BE2C (cell line): ENCODE measurements around the gene PFKL.

Source experiments
- DNase-seq: peaks from one replicate; pipeline ENCODE4 v3.0.0-alpha.2; 2020
- H3K27me3 ChIP-seq: fragments of 250-450 bp; sonication (Bioruptor Pico); 2 replicates; pipeline ENCODE4 v1.5.1; 2020; ENCODE audit warnings: mild to moderate bottlenecking
- H3K36me3 ChIP-seq: fragments of 250-450 bp; sonication (Bioruptor Pico); 2 replicates; pipeline ENCODE4 v1.5.1; 2020; ENCODE audit warnings: mild to moderate bottlenecking
- H3K4me1 ChIP-seq: fragments of 250-450 bp; sonication (Bioruptor Pico); 2 replicates; pipeline ENCODE4 v1.5.1; 2020
- H3K4me3 ChIP-seq: 2 replicates; pipeline ENCODE4 v1.5.1; 2011; ENCODE audit warnings: low read depth, low read length
- H3K9me3 ChIP-seq: fragments of 250-450 bp; sonication (Bioruptor Pico); 2 replicates; pipeline ENCODE4 v1.5.1; 2020
- TF ChIP-seq, protein P1 (sequence below): IDR thresholded peaks from 2 replicates; pipeline ENCODE4 v1.5.1; 2012; ENCODE audit warnings: mild to moderate bottlenecking, low read depth, low read length

The PFKL gene

GRCh38 chr21:44327603-44327974 is 27.7 kb downstream of the PFKL start:
- Histone ChIP-seq H3K4me1 (peaks cover 15% of the 10 kb centered on the region), H3K27me3 (no peaks in the 10 kb centered on the region), H3K4me3 (no peak overlapping the region), H3K9me3 (no peaks in the 10 kb centered on the region), H3K36me3 (peaks cover 4% of the 10 kb centered on the region; the same call in 1 of the 2 replicates)
- TF ChIP-seq, protein P1, sequence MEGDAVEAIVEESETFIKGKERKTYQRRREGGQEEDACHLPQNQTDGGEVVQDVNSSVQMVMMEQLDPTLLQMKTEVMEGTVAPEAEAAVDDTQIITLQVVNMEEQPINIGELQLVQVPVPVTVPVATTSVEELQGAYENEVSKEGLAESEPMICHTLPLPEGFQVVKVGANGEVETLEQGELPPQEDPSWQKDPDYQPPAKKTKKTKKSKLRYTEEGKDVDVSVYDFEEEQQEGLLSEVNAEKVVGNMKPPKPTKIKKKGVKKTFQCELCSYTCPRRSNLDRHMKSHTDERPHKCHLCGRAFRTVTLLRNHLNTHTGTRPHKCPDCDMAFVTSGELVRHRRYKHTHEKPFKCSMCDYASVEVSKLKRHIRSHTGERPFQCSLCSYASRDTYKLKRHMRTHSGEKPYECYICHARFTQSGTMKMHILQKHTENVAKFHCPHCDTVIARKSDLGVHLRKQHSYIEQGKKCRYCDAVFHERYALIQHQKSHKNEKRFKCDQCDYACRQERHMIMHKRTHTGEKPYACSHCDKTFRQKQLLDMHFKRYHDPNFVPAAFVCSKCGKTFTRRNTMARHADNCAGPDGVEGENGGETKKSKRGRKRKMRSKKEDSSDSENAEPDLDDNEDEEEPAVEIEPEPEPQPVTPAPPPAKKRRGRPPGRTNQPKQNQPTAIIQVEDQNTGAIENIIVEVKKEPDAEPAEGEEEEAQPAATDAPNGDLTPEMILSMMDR: no peak
- no peak for DNase-seq

GRCh38 chr21:44328242-44328895 is 28.5 kb downstream of the PFKL start:
- no peaks in the 10 kb centered on the region for H3K9me3 ChIP-seq
- H3K4me1 ChIP-seq: peaks cover 15% of the 10 kb centered on the region
- no peak overlapping the region for H3K4me3 ChIP-seq
- DNase-seq: no peak
- TF ChIP-seq, protein P1: no peak
- H3K27me3 ChIP-seq: no peaks in the 10 kb centered on the region
- H3K36me3 ChIP-seq: peaks cover 4% of the 10 kb centered on the region; the same call in 1 of the 2 replicates

GRCh38 chr21:44329086-44329889 is 29.4 kb downstream of the PFKL start:
- H3K4me1 ChIP-seq: peaks cover 15% of the 10 kb centered on the region
- TF ChIP-seq, protein P1: no peak
- no peak overlapping the region for H3K4me3 ChIP-seq
- no peaks in the 10 kb centered on the region for H3K27me3 ChIP-seq
- H3K36me3 ChIP-seq: peaks cover 4% of the 10 kb centered on the region; the same call in 1 of the 2 replicates
- H3K9me3 ChIP-seq: no peaks in the 10 kb centered on the region
- peak; percentile 86 for DNase-seq

DNA sequence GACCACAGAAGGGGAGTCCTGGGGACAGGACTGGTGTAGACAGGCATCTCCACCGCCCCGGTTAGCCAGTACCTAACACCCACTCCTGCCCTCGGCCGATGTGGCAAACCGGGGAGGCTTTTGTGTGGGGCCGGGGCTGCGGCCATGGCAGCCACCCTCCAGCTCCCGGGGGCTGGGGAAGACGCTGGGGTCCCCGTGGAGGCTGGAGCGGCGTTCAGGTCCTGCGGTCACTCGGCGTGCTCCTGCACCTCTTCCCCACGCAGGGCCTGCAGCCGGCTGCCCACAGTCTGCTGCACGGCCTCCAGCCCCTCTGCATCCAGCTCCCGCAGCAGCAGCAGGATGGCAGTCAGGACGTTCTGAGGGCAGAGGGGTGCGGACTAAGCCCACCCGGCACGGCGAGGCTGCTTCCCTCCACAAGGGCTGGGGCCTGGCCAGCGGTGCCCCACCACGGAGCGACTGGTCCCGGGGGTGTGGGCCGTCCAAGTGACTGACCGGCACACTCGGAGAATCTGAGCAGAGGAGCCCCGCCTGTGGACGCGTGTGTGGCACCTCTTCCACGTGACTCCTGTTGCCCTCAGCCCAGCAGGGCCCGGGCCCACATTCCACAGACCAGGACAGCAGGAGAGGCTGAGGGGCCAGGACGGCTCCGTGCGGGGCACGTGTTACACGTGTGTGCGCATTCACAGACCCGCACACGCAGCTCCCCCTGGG is 30.3 kb downstream of the PFKL start:
- TF ChIP-seq, protein P1: no peak
- Histone ChIP-seq H3K36me3 (peaks cover 4% of the 10 kb centered on the region; the same call in 1 of the 2 replicates), H3K27me3 (no peaks in the 10 kb centered on the region), H3K9me3 (no peaks in the 10 kb centered on the region), H3K4me1 (peaks cover 15% of the 10 kb centered on the region), H3K4me3 (no peak overlapping the region)
- no peak for DNase-seq

- Histone ChIP-seq H3K4me3 (no peak overlapping the region), H3K9me3 (no peaks in the 10 kb centered on the region), H3K36me3 (peaks cover 4% of the 10 kb centered on the region; the same call in 1 of the 2 replicates), H3K27me3 (no peaks in the 10 kb centered on the region), H3K4me1 (peaks cover 15% of the 10 kb centered on the region)
- TF ChIP-seq, protein P1: no peak
- DNase-seq: no peak
Observed at GRCh38 chr21:44330698-44331097, 30.8 kb downstream of the PFKL start.
